Upper lobe of left lung (tissue), 6 donors: ENCODE results near the gene NOX5. TPM values are rescaled to one million over a fixed set of nuclear protein-coding genes. Genes with fewer than 3 reads are reported as not detected.
"Not testable (repeated sequence)": the region's sequence is repeated elsewhere in the genome, so short reads cannot be mapped to it uniquely, and the experiment has no call there.

Experiments used
- ATAC-seq, 2 donors: fragments of 200-7000 bp; cut with Tn5 transposase; one replicate each; pipeline ENCODE4 v1.9.1; 2022; ENCODE audit warnings: mild to moderate bottlenecking in 2 of 2, moderate library complexity in 2 of 2; ENCODE audit not compliant: low FRiP score in 2 of 2
- DNase-seq, 2 donors: peaks; one replicate each; pipeline ENCODE4 v3.0.0-alpha.2; 2019 to 2020
- H3K27ac ChIP-seq, 4 donors: fragments of 200-600 bp; sonication (generic); one replicate each; pipeline ENCODE4 v1.5.1; 2016 to 2019
- H3K27me3 ChIP-seq, 4 donors: fragments of 200-600 bp; sonication (generic); one replicate each; pipeline ENCODE4 v1.5.1; 2017 to 2019
- H3K36me3 ChIP-seq, 4 donors: fragments of 200-600 bp; sonication (generic); one replicate each; pipeline ENCODE4 v1.5.1; 2016 to 2019
- H3K4me1 ChIP-seq, 4 donors: fragments of 200-600 bp; sonication (generic); one replicate each; pipeline ENCODE4 v1.5.1; 2018 to 2019
- H3K4me3 ChIP-seq, 4 donors: fragments of 200-600 bp; sonication (generic); one replicate each; pipeline ENCODE4 v1.5.1; 2017 to 2019; ENCODE audit warnings: mild to moderate bottlenecking in 2 of 4, moderate library complexity in 1 of 4
- H3K9me3 ChIP-seq, 4 donors: fragments of 200-600 bp; sonication (generic); one replicate each; pipeline ENCODE4 v1.5.1; 2018 to 2019
- CTCF ChIP-seq, 6 experiments: fragments of 450-650 bp in 4 of 6; fragments of 200-600 bp in 2 of 6; sonication (generic) in 2 of 6; IDR thresholded peaks; one replicate each; pipeline ENCODE4 v1.5.1; 2016 to 2019; ENCODE audit warnings: antibody characterized with exemption in 6 of 6
- EP300 ChIP-seq, 4 donors: sonication (generic); formaldehyde crosslinking; IDR thresholded peaks; one replicate each; pipeline ENCODE4 v1.5.1; 2017; ENCODE audit warnings: antibody characterized with exemption in 4 of 4, control low read depth in 2 of 4
- POLR2A ChIP-seq, 4 donors: fragments of 450-650 bp; IDR thresholded peaks; one replicate each; pipeline ENCODE4 v1.5.1; 2016 to 2017; ENCODE audit warnings: antibody characterized with exemption in 4 of 4, mild to moderate bottlenecking in 2 of 4
- POLR2AphosphoS5 ChIP-seq, 2 donors: sonication (generic); formaldehyde crosslinking; IDR thresholded peaks; one replicate each; pipeline ENCODE4 v1.5.1; 2017; ENCODE audit warnings: antibody characterized with exemption in 2 of 2
- WGBS, 2 donors: methylation state at CpG; one replicate each; pipeline ENCODE4 v1.1.5; 2017 to 2018; 5-methylcytosine and 5-hydroxymethylcytosine counted together
- total RNA-seq, 6 donors: library from RNA; depleted of rRNA in 4 of 6; stranded (reverse); fragments of >200 nt in 4 of 6; gene quantifications; one replicate each; pipeline versions ENCODE4 v1.1.0 to v1.2.1, GENCODE V29; 2016 to 2021
- donor health status: DM: no; HTN: no; CAD: no; lungs with moderate emphysema.
- donor health status: DM: no; HTN: yes; CAD: no; lungs with severe emphysema.

NOX5 gene
- total RNA-seq, 6 donors from 2014 or later: 0.20 to 5.7 (median 1.4) TPM; not detected in 2

DNA sequence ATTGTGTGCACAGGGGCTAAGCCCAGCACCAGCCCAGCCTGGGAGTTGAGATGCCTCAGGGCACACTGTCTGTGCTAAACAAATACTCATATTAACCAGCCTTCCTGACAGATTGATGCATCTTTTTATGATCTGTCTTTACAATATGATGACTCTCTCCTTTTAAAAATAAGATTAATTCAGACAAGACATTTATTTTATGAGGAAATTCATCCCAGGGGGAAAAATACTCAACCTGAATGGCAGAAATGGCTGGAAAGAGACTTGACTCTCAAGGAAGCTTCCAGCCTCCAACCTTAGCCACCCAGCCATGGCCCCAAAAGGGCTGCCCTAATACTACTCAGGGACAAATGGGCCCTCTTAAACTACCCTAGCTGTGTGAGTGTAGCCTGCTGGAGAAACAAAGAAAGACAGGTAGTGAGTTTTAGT, 46.9 kb downstream of the NOX5 start:
- ATAC-seq: no peak
- DNase-seq: no peak
- Histone ChIP-seq H3K36me3 (no peaks in the 10 kb centered on the region), H3K27ac (no peak overlapping the region), H3K9me3 (no peaks in the 10 kb centered on the region), H3K4me1 (peaks cover 0 to 11% (median 8%) of the 10 kb centered on the region in 4 donors), H3K27me3 (no peaks in the 10 kb centered on the region), H3K4me3 (no peak overlapping the region)
- no peak for TF ChIP-seq EP300 (IDR thresholded peaks at IDR 0.05)

GRCh38 chr15:69064649-69065048, 50.2 kb downstream of the NOX5 start:
- Histone ChIP-seq H3K36me3 (no peaks in the 10 kb centered on the region), H3K4me1 (peaks cover 0 to under 1% (median 0%) of the 10 kb centered on the region in 4 donors), H3K4me3 (no peak overlapping the region), H3K9me3 (no peaks in the 10 kb centered on the region), H3K27me3 (no peaks in the 10 kb centered on the region), H3K27ac (no peak overlapping the region)
- TF ChIP-seq EP300 (IDR thresholded peaks at IDR 0.05) (no peak), CTCF (IDR thresholded peaks at IDR 0.05) (no peak), POLR2AphosphoS5 (IDR thresholded peaks at IDR 0.05) (no peak), POLR2A (IDR thresholded peaks at IDR 0.05) (no peak)
- 81 to 82% methylated on average over 3 of the region's 3 CpGs for WGBS, 2 donors
- ATAC-seq (no peak), DNase-seq (no peak)

DNA sequence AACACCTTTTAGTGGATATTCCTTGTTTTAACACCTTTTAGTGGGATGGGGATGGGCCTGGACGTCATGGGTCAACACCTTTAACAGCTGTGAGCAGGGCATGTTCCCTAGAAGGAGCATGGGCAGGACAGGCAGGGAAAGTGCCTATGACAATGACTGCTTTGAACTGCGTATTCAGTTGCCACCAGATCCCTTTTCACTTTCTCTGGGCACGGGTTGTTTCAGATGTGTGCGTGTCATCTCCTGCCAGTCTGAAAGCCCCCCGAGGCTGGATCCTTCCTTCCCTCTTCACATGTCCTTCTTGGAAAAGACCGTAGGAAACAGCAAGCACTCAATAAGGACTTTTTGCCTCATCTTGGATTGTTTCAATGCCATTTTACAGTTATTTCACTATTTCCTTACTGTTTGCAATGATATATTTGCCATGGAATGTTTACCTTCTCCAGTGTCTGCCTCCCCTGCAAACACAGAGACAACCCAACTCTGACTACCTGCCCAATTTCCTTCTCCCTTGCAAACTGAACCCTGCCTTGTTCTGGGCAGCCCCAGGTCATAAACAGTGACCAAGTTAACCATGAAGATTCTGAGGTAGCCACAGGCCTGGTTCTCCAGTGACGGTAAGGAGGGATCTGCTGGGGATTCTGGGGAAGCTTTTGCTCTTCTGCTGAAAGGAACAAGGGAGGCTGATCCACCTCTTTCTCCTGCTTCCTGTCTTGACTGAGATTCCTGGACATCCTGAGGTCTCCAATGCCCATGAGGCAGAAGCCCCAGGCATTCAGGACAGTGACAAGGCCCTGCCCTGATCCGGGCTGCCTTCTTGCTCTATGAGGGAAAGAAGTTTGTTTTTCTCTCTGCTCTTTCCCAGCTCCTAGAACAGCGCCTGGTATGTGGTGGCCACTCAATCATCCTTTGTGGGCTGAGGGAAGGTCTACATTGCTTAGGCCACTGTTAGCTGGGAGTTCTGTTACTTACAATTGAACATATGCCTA, 51.8 kb downstream of the NOX5 start:
- TF ChIP-seq EP300 (IDR thresholded peaks at IDR 0.05) (no peak), POLR2AphosphoS5 (IDR thresholded peaks at IDR 0.05) (no peak), POLR2A (IDR thresholded peaks at IDR 0.05) (no peak), CTCF (IDR thresholded peaks at IDR 0.05) (no peak)
- H3K9me3 ChIP-seq: no peaks in the 10 kb centered on the region
- no peak for DNase-seq
- whole genome bisulfite sequencing, 2 donors: 90 to 93% methylated on average over 9 of the region's 9 CpGs
- H3K27me3 ChIP-seq: no peaks in the 10 kb centered on the region
- H3K4me1 ChIP-seq: no peaks in the 10 kb centered on the region
- H3K4me3 ChIP-seq: no peak overlapping the region
- H3K27ac ChIP-seq: no peak overlapping the region
- no peaks in the 10 kb centered on the region for H3K36me3 ChIP-seq
- no peak for ATAC-seq

DNA sequence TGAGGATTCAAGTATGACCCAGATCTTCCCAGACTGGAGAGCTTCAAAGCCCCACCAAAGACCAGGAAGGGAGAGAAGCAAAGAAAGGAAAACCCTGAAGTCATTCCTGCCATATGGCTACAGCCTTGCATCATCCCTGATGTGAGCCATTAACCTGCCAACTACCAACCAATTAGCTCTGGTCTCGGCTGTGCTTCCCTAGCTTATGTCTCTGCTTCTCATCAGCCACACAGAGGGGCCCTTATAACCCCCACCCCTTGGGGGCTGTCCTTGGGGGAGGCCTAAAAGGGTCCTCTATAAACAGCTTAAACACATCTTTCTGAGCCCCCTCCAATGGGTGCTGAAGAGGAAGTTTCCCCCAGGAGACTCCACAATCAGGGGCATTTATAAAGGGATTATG, 52.8 kb downstream of the NOX5 start:
- H3K9me3 ChIP-seq: no peaks in the 10 kb centered on the region
- H3K27me3 ChIP-seq: no peaks in the 10 kb centered on the region
- no peaks in the 10 kb centered on the region for H3K36me3 ChIP-seq
- WGBS, 2 donors: 89% methylated on average over 1 of the region's 1 CpG; no CpG with 5 or more reads in 1 of the 2 donors
- ATAC-seq: no peak
- H3K27ac ChIP-seq: no peak overlapping the region
- TF ChIP-seq POLR2AphosphoS5 (IDR thresholded peaks at IDR 0.05): no peak
- TF ChIP-seq POLR2A (IDR thresholded peaks at IDR 0.05): no peak
- no peaks in the 10 kb centered on the region for H3K4me1 ChIP-seq
- H3K4me3 ChIP-seq: no peak overlapping the region
- DNase-seq: no peak

- DNase-seq: no peak
- ATAC-seq: no peak
- WGBS, 2 donors: 94 to 98% methylated on average over 3 of the region's 3 CpGs
- Histone ChIP-seq H3K9me3 (no peaks in the 10 kb centered on the region), H3K4me3 (no peak overlapping the region), H3K27me3 (no peaks in the 10 kb centered on the region), H3K36me3 (no peaks in the 10 kb centered on the region), H3K4me1 (no peaks in the 10 kb centered on the region), H3K27ac (no peak overlapping the region)
- no peak for TF ChIP-seq POLR2AphosphoS5 (IDR thresholded peaks at IDR 0.05)
- no peak for TF ChIP-seq POLR2A (IDR thresholded peaks at IDR 0.05)
- no peak for TF ChIP-seq EP300 (IDR thresholded peaks at IDR 0.05)
- no peak for TF ChIP-seq CTCF (IDR thresholded peaks at IDR 0.05)
Observed at GRCh38 chr15:69068157-69068556, 53.7 kb downstream of the NOX5 start.

GRCh38 chr15:69069290-69069689, 54.8 kb downstream of the NOX5 start:
- not testable (repeated sequence) for DNase-seq, H3K9me3 ChIP-seq, ATAC-seq, H3K4me3 ChIP-seq, H3K36me3 ChIP-seq, H3K27me3 ChIP-seq, H3K27ac ChIP-seq
- H3K4me1 ChIP-seq: peaks cover 0 to 11% (median 6%) of the 10 kb centered on the region in 4 donors
